Thymus (tissue), 11 donors: ENCODE data around the gene PARD3B. TPM values are rescaled to one million over a fixed set of nuclear protein-coding genes. Genes with fewer than 3 reads are reported as not detected.

ENCODE experiments used
- DNase-seq, 9 donors: peaks; one replicate each; pipeline ENCODE4 v3.0.0-alpha.2; 2013; ENCODE audit warnings: low spot score in 9 of 9, low read depth in 6 of 9, missing footprints in 1 of 9
- H3K27ac ChIP-seq, 2 donors: one replicate each; pipeline ENCODE4 v1.5.1; 2013; ENCODE audit warnings: control low read depth in 1 of 2, low read depth in 1 of 2, low read length in 1 of 2, mild to moderate bottlenecking in 1 of 2, moderate library complexity in 1 of 2
- H3K27me3 ChIP-seq, 2 donors: one replicate each; pipeline ENCODE4 v1.5.1; 2013; ENCODE audit warnings: low read length in 1 of 2; ENCODE audit not compliant: control insufficient read depth in 2 of 2, insufficient read depth in 1 of 2
- H3K36me3 ChIP-seq, 2 donors: one replicate each; pipeline ENCODE4 v1.5.1; 2013; ENCODE audit warnings: low read length in 1 of 2, mild to moderate bottlenecking in 1 of 2, moderate library complexity in 1 of 2; ENCODE audit not compliant: control insufficient read depth in 2 of 2, insufficient read depth in 2 of 2
- H3K4me1 ChIP-seq, 2 donors: one replicate each; pipeline ENCODE4 v1.5.1; 2013; ENCODE audit warnings: low read length in 2 of 2; ENCODE audit not compliant: control insufficient read depth in 2 of 2, insufficient read depth in 2 of 2
- H3K4me3 ChIP-seq, 2 donors: one replicate each; pipeline ENCODE4 v1.5.1; 2013; ENCODE audit warnings: low read length in 2 of 2, control low read depth in 1 of 2, mild to moderate bottlenecking in 1 of 2
- H3K9me3 ChIP-seq, 2 donors: one replicate each; pipeline ENCODE4 v1.5.1; 2013; ENCODE audit warnings: low read length in 1 of 2, mild to moderate bottlenecking in 1 of 2; ENCODE audit not compliant: control insufficient read depth in 2 of 2, insufficient read depth in 1 of 2
- WGBS: extraction: QIAGEN DNeasy Blood & Tissue Kit; methylation state at CpG from one replicate; pipeline ENCODE4 v1.1.7; 2013; 5-methylcytosine and 5-hydroxymethylcytosine counted together
- polyA plus RNA-seq: library from polyadenylated mRNA; stranded (reverse); fragments of 200-250 nt; gene quantifications from one replicate; pipeline ENCODE4 v1.2.3, GENCODE V29; 2013
- total RNA-seq: library from RNA; stranded (reverse); fragments of 120-200 nt; gene quantifications from one replicate; pipeline ENCODE4 v1.2.4, GENCODE V29; 2013
- donor health status: healthy.

Gene PARD3B
- total and polyA plus RNA-seq, 2 donors: 1.0 to 2.4 TPM

- WGBS: 94% methylated on average over 3 of the region's 3 CpGs
- no peaks in the 10 kb centered on the region for H3K27me3 ChIP-seq
- DNase-seq: no peak
- H3K4me3 ChIP-seq: no peak overlapping the region
- H3K36me3 ChIP-seq: no peaks in the 10 kb centered on the region
- no peaks in the 10 kb centered on the region for H3K9me3 ChIP-seq
- no peaks in the 10 kb centered on the region for H3K4me1 ChIP-seq
- H3K27ac ChIP-seq: no peak overlapping the region
These were observed 919.4 kb downstream of the PARD3B start for GRCh38 chr2:205464681-205465080.

DNA sequence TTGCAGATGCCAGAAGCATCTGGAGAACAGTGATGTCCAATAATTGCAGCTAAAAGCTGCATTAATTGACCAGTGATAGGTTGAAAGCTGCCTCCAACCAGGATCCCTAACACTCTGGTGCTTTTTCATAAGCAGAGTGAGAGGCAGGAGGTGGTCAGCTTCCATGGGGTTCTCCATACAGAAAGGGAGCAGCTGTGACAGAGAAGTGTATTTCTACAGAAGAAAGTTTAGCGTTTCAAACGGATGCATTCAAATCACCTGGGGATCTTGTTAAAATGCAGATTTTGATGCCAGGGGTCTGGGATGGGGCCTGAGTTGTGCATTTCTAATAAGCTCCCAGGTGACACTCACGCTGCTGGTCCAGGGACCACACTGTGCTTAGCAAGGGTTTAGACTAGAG is 920.5 kb downstream of the PARD3B start:
- WGBS: 90% methylated on average over 3 of the region's 3 CpGs

GRCh38 chr2:205471776-205472175 is 926.5 kb downstream of the PARD3B start:
- no peak for DNase-seq
- no peaks in the 10 kb centered on the region for H3K27me3 ChIP-seq
- no peak overlapping the region for H3K4me3 ChIP-seq
- 96% methylated on average over 2 of the region's 2 CpGs for WGBS
- H3K4me1 ChIP-seq: no peaks in the 10 kb centered on the region
- H3K36me3 ChIP-seq: no peaks in the 10 kb centered on the region
- H3K27ac ChIP-seq: no peak overlapping the region
- no peaks in the 10 kb centered on the region for H3K9me3 ChIP-seq

More for the DNA sequence above, 920.5 kb downstream of the PARD3B start:
- no peaks in the 10 kb centered on the region for H3K27me3 ChIP-seq
- DNase-seq: no peak
- H3K27ac ChIP-seq: no peak overlapping the region
- H3K4me3 ChIP-seq: no peak overlapping the region
- H3K4me1 ChIP-seq: no peaks in the 10 kb centered on the region
- H3K36me3 ChIP-seq: no peaks in the 10 kb centered on the region
- H3K9me3 ChIP-seq: no peaks in the 10 kb centered on the region

DNA sequence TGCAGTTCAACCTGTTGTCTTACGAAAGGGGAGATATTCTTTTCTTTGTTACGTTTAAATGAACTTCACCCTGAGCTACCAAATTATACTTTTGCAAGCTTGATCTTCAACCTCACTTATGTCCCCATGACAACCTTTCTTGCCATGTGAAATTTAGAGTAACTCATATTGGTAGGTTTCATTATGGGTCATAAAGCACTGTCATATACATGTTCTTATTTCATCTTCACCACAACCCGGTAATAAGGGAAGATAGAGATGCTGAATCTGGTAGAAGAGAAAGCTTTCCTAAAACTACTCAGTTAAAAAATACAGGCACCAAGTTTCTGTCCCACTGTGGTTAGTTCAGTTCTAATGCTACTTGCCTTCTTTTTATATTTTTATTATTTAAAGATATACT is 928.5 kb downstream of the PARD3B start:
- DNase-seq: no peak
- H3K4me3 ChIP-seq: no peak overlapping the region
- H3K4me1 ChIP-seq: no peaks in the 10 kb centered on the region
- no peaks in the 10 kb centered on the region for H3K36me3 ChIP-seq
- H3K27ac ChIP-seq: no peak overlapping the region
- H3K27me3 ChIP-seq: no peaks in the 10 kb centered on the region
- no peaks in the 10 kb centered on the region for H3K9me3 ChIP-seq
- 96% methylated on average over 3 of the region's 3 CpGs for WGBS

DNA sequence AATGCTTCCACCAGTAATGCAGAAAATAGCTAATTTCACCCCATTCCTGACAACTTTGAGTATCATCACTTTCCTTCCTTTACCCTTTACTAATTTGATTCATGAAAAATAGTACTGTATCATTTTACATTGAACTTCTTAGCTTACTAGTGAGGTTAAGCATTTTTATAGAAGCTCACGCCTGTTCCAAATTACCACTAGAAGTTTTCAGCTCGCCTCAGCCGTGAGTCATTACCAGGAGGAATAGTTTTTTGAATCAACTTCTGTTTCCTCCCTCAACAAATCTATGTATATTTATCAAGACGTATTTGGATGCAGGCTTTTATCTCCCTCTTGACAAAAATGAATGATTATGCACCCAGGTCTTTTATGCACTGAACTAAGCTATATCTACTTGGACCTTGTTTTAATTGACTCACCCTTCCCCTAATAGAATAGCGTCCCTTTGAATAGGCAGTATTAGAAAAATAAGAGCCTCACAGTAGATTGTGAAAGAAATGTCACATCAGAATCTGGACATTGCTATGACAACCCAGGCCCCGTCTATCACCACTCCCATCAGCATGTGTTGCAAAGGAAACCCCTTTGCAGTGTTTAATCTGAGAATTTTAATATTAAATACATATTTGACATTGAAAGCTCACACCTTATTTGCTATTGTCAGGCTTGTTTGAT is 929.6 kb downstream of the PARD3B start:
- H3K27me3 ChIP-seq: no peaks in the 10 kb centered on the region
- H3K4me3 ChIP-seq: no peak overlapping the region
- WGBS: 96% methylated on average over 6 of the region's 6 CpGs
- no peak overlapping the region for H3K27ac ChIP-seq
- DNase-seq: no peak
- no peaks in the 10 kb centered on the region for H3K9me3 ChIP-seq
- no peaks in the 10 kb centered on the region for H3K4me1 ChIP-seq
- H3K36me3 ChIP-seq: no peaks in the 10 kb centered on the region

GRCh38 chr2:205475416-205475768 is 930.1 kb downstream of the PARD3B start:
- no peaks in the 10 kb centered on the region for H3K4me1 ChIP-seq
- DNase-seq: no peak
- no peaks in the 10 kb centered on the region for H3K9me3 ChIP-seq
- no peak overlapping the region for H3K4me3 ChIP-seq
- 95% methylated on average over 3 of the region's 3 CpGs for WGBS
- H3K27ac ChIP-seq: no peak overlapping the region
- no peaks in the 10 kb centered on the region for H3K36me3 ChIP-seq
- no peaks in the 10 kb centered on the region for H3K27me3 ChIP-seq

GRCh38 chr2:205477016-205477705 is 931.9 kb downstream of the PARD3B start:
- no peak for DNase-seq
- no peak overlapping the region for H3K4me3 ChIP-seq
- 88% methylated on average over 3 of the region's 3 CpGs for WGBS

GRCh38 chr2:205481861-205482260 is 936.6 kb downstream of the PARD3B start:
- no peak for DNase-seq
- Histone ChIP-seq H3K9me3 (no peaks in the 10 kb centered on the region), H3K4me1 (no peaks in the 10 kb centered on the region), H3K27ac (no peak overlapping the region), H3K4me3 (no peak overlapping the region), H3K27me3 (no peaks in the 10 kb centered on the region), H3K36me3 (no peaks in the 10 kb centered on the region)
- WGBS: 95% methylated on average over 5 of the region's 5 CpGs

More at GRCh38 chr2:205477016-205477705, 931.9 kb downstream of the PARD3B start:
- Histone ChIP-seq H3K27me3 (no peaks in the 10 kb centered on the region), H3K4me1 (no peaks in the 10 kb centered on the region), H3K9me3 (no peaks in the 10 kb centered on the region), H3K36me3 (no peaks in the 10 kb centered on the region), H3K27ac (no peak overlapping the region)

GRCh38 chr2:205482399-205483081 is 937.3 kb downstream of the PARD3B start:
- DNase-seq: no peak
- H3K4me1 ChIP-seq: no peaks in the 10 kb centered on the region
- H3K9me3 ChIP-seq: no peaks in the 10 kb centered on the region
- no peaks in the 10 kb centered on the region for H3K27me3 ChIP-seq
- WGBS: 94% methylated on average over 8 of the region's 8 CpGs
- no peaks in the 10 kb centered on the region for H3K36me3 ChIP-seq
- H3K4me3 ChIP-seq: no peak overlapping the region
- H3K27ac ChIP-seq: no peak overlapping the region
